ENCODE measurements around the gene RIC1. TPM values are rescaled to one million over a fixed set of nuclear protein-coding genes. Genes with fewer than 3 reads are reported as not detected.
"Not testable (repeated sequence)": the region's sequence is repeated elsewhere in the genome, so short reads cannot be mapped to it uniquely, and the experiment has no call there.

RIC1 gene
- total RNA-seq, 1 experiment from 2014 or later: 25.5 TPM

- Histone ChIP-seq H3K4me3 (replicated peaks in 1 of 2; ENCODE audit: low read depth in 1 of 2, low read length in 2 of 2) (peak overlapping the region; percentile 72 to 93), H3K4me1 (ENCODE audit: control insufficient read depth in 1 of 2, insufficient read depth in 2 of 2, low read length in 2 of 2) (peaks cover 33 to 46% of the 10 kb centered on the region in 2 experiments), H3K79me2 (ENCODE audit: insufficient read depth, low read length) (peaks cover 42% of the 10 kb centered on the region), H3K9ac (ENCODE audit: low read length) (peak overlapping the region; percentile 93), H3K4me2 (ENCODE audit: low read length) (peak overlapping the region; percentile 87)
- DNase-seq (ENCODE audit: low read depth, low spot score); RAD21 ChIA-PET (ENCODE audit: low non-redundant PET in 1 of 2, low total read pairs in 2 of 2, uncharacterized antibody in 2 of 2, unreplicated experiment in 2 of 2); H3K36me3 ChIP-seq (ENCODE audit: control insufficient read depth in 1 of 2, insufficient read depth in 2 of 2, low read length in 2 of 2); BruUV-seq (replicated peaks); H3K9me2 ChIP-seq (ENCODE audit: insufficient read depth); H3K27ac ChIP-seq (ENCODE audit: low read depth, low read length); H3K27me3 ChIP-seq (ENCODE audit: insufficient read depth, low read length); H3K9me3 ChIP-seq (ENCODE audit: control insufficient read depth in 1 of 2, insufficient read depth in 1 of 2, low read depth in 1 of 2, low read length in 2 of 2); CTCF ChIA-PET; ATAC-seq; H4K20me1 ChIP-seq (ENCODE audit: insufficient read depth); H2AFZ ChIP-seq (ENCODE audit: low read depth, low read length, poor library complexity, severe bottlenecking): not testable (repeated sequence)
- intact Hi-C loops (cut with micrococcal nuclease): loop anchor here (2.0 kb wide), 1 partner anchor 87 kb away; no protein-coding TSS in a partner anchor
- POLR2A ChIA-PET: interaction anchor here (1.6 kb wide), 1 partner anchor 44 kb away, joined by 9 read pairs; no protein-coding TSS in a partner anchor
These were observed 1.2 kb upstream of the RIC1 start for GRCh38 chr9:5627686-5628085.

- H3K27me3 ChIP-seq (ENCODE audit: insufficient read depth, low read length): no peaks in the 10 kb centered on the region
- peaks cover 46% of the 10 kb centered on the region for H3K79me2 ChIP-seq (ENCODE audit: insufficient read depth, low read length)
- no peak for ATAC-seq
- H2AFZ ChIP-seq (ENCODE audit: low read depth, low read length, poor library complexity, severe bottlenecking): no peak overlapping the region
- no peaks in the 10 kb centered on the region for H3K36me3 ChIP-seq (ENCODE audit: control insufficient read depth in 1 of 2, insufficient read depth in 2 of 2, low read length in 2 of 2)
- no peaks in the 10 kb centered on the region for H3K9me3 ChIP-seq (ENCODE audit: control insufficient read depth in 1 of 2, insufficient read depth in 1 of 2, low read depth in 1 of 2, low read length in 2 of 2)
- ChIA-PET RAD21 (ENCODE audit: low non-redundant PET in 1 of 2, low total read pairs in 2 of 2, uncharacterized antibody in 2 of 2, unreplicated experiment in 2 of 2) (interaction anchor here in 1 of 2 experiments (1.1 kb wide), 1 partner anchor 28 kb away, joined by 3 read pairs; no protein-coding TSS in a partner anchor), POLR2A (interaction anchor here (1.1 to 1.6 kb wide), 5 partner anchors 17 to 179 kb away, joined by 3 to 9 read pairs (median 6); partner anchors contain the start of gene CD274), CTCF (interaction anchor here (1.3 kb wide), 1 partner anchor 28 kb away, joined by 5 read pairs; no protein-coding TSS in a partner anchor)
- peak overlapping the region; percentile 92; the same call in 1 of the 2 replicates for H3K27ac ChIP-seq (ENCODE audit: low read depth, low read length)
- BruUV-seq (replicated peaks): TSS peak; percentile 88
- intact Hi-C loops (cut with micrococcal nuclease): loop anchor here (2.0 kb wide), 1 partner anchor 87 kb away; no protein-coding TSS in a partner anchor
- peaks cover 33 to 46% of the 10 kb centered on the region in 2 experiments for H3K4me1 ChIP-seq (ENCODE audit: control insufficient read depth in 1 of 2, insufficient read depth in 2 of 2, low read length in 2 of 2)
- H3K4me2 ChIP-seq (ENCODE audit: low read length): peak overlapping the region; percentile 87
- H4K20me1 ChIP-seq (ENCODE audit: insufficient read depth): no peaks in the 10 kb centered on the region
- no peak for DNase-seq (ENCODE audit: low read depth, low spot score)
- no peaks in the 10 kb centered on the region for H3K9me2 ChIP-seq (ENCODE audit: insufficient read depth)
- H3K4me3 ChIP-seq (replicated peaks in 1 of 2; ENCODE audit: low read depth in 1 of 2, low read length in 2 of 2): peak overlapping the region; percentile 72 to 93
- TF ChIP-seq SP1 (IDR thresholded peaks at IDR 0.05; ENCODE audit: low read depth) (no peak), MAX (IDR thresholded peaks at IDR 0.05) (no peak), RAD21 (IDR thresholded peaks at IDR 0.05; ENCODE audit: low read depth) (no peak), SIN3A (IDR thresholded peaks at IDR 0.05; ENCODE audit: low read depth) (no peak), ZBTB33 (IDR thresholded peaks at IDR 0.05; ENCODE audit: extremely low read depth, insufficient replicate concordance, low read length) (no peak), ELF1 (IDR thresholded peaks at IDR 0.05; ENCODE audit: borderline replicate concordance, low read depth) (no peak), CEBPB (IDR thresholded peaks at IDR 0.05; ENCODE audit: low read depth) (no peak), ATF3 (IDR thresholded peaks at IDR 0.05) (no peak), POLR2A (IDR thresholded peaks at IDR 0.05; ENCODE audit: borderline replicate concordance, extremely low read depth, insufficient read depth, insufficient read length) (no peak), EZH2phosphoT487 (IDR thresholded peaks at IDR 0.05; ENCODE audit: borderline replicate concordance) (no peak), SRF (IDR thresholded peaks at IDR 0.05; ENCODE audit: low read depth) (no peak), TCF7L2 (IDR thresholded peaks at IDR 0.05; ENCODE audit: borderline replicate concordance, extremely low read depth, insufficient read depth, insufficient read length) (no peak), FOSL1 (IDR thresholded peaks at IDR 0.05; ENCODE audit: low read depth) (no peak), POLR2AphosphoS5 (IDR thresholded peaks at IDR 0.05; ENCODE audit: low read depth, low read length) (no peak), CBX3 (IDR thresholded peaks at IDR 0.05; ENCODE audit: low read depth) (no peak), ZNF274 (IDR thresholded peaks at IDR 0.05; ENCODE audit: low read depth, low read length) (no peak), CTCF (IDR thresholded peaks at IDR 0.05 in 2 of 3, conservative IDR thresholded peaks at IDR 0.05 in 1 of 3; ENCODE audit: borderline replicate concordance in 1 of 3, insufficient read depth in 1 of 3, low read depth in 2 of 3, low read length in 2 of 3) (no peak)
- H3K9ac ChIP-seq (ENCODE audit: low read length): peak overlapping the region; percentile 93
These were observed 751 bp upstream of the RIC1 start for GRCh38 chr9:5628183-5628529.

Measured in HCT116 (cell line).